ENCODE results near the gene LSM12.
A peak's percentile ranks its signal among the peaks of the same experiment; 100 is the strongest.

The LSM12 gene

DNA sequence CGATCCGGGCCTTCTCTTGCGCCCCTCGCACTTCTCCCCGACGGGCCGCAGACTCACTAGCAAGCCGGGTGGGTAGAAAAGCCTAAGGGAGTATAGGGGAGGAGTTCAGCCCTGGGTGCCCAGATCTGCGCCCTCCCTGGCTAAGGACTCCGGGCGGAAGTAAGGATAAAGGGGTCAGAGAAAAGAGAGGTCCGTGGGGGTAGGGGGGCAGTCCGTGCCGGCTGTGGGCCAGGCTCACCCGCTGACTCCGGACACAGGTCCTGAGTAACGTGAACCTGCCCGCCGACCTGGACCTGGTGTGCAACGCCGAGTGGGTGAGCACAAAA lies 60.2 kb downstream of the LSM12 start:
- TF ChIP-seq, protein P1, sequence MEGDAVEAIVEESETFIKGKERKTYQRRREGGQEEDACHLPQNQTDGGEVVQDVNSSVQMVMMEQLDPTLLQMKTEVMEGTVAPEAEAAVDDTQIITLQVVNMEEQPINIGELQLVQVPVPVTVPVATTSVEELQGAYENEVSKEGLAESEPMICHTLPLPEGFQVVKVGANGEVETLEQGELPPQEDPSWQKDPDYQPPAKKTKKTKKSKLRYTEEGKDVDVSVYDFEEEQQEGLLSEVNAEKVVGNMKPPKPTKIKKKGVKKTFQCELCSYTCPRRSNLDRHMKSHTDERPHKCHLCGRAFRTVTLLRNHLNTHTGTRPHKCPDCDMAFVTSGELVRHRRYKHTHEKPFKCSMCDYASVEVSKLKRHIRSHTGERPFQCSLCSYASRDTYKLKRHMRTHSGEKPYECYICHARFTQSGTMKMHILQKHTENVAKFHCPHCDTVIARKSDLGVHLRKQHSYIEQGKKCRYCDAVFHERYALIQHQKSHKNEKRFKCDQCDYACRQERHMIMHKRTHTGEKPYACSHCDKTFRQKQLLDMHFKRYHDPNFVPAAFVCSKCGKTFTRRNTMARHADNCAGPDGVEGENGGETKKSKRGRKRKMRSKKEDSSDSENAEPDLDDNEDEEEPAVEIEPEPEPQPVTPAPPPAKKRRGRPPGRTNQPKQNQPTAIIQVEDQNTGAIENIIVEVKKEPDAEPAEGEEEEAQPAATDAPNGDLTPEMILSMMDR (IDR thresholded peaks at IDR 0.05; ENCODE audit: insufficient read depth, low read depth, low read length, missing control alignments) = no peak
- peak; percentile 23 for DNase-seq (ENCODE audit: low read depth)

GRCh38 chr17:44005527-44006271 lies 60.8 kb downstream of the LSM12 start:
- H3K4me3 ChIP-seq (ENCODE audit: low read length) = peak overlapping the region; percentile 48
- TF ChIP-seq, protein P1 (IDR thresholded peaks at IDR 0.05; ENCODE audit: insufficient read depth, low read depth, low read length, missing control alignments) = peak; percentile 24
- peak; percentile 72 for DNase-seq (ENCODE audit: low read depth)

More for the DNA sequence above, 60.2 kb downstream of the LSM12 start:
- peak overlapping the region; percentile 48 for H3K4me3 ChIP-seq (ENCODE audit: low read length)

GRCh38 chr17:44004761-44005526 lies 61.5 kb downstream of the LSM12 start:
- peak; percentile 54 for DNase-seq (ENCODE audit: low read depth)
- peak overlapping the region; percentile 48 for H3K4me3 ChIP-seq (ENCODE audit: low read length)
- TF ChIP-seq, protein P1 (IDR thresholded peaks at IDR 0.05; ENCODE audit: insufficient read depth, low read depth, low read length, missing control alignments) = no peak

- peak within 1 kb of the TSS; percentile 48 for H3K4me3 ChIP-seq (ENCODE audit: low read length)
Observed at GRCh38 chr17:44004077-44004760, 62.3 kb downstream of the LSM12 start, which contains the start of gene NAGS. Gene NAGS, plus strand, starts transcription at chr17:44004622. Its CDS starts 42 bp downstream, at chr17:44004664.

GRCh38 chr17:44002141-44002848 lies 64.2 kb downstream of the LSM12 start:
- TF ChIP-seq, protein P1 (IDR thresholded peaks at IDR 0.05; ENCODE audit: insufficient read depth, low read depth, low read length, missing control alignments) = no peak
- H3K4me3 ChIP-seq (ENCODE audit: low read length) = no peak overlapping the region
- DNase-seq (ENCODE audit: low read depth) = peak; percentile 90

More at GRCh38 chr17:44004077-44004760, 62.3 kb downstream of the LSM12 start, which contains the start of gene NAGS:
- DNase-seq (ENCODE audit: low read depth) = peak; percentile 42
- TF ChIP-seq, protein P1 (IDR thresholded peaks at IDR 0.05; ENCODE audit: insufficient read depth, low read depth, low read length, missing control alignments) = no peak

DNA sequence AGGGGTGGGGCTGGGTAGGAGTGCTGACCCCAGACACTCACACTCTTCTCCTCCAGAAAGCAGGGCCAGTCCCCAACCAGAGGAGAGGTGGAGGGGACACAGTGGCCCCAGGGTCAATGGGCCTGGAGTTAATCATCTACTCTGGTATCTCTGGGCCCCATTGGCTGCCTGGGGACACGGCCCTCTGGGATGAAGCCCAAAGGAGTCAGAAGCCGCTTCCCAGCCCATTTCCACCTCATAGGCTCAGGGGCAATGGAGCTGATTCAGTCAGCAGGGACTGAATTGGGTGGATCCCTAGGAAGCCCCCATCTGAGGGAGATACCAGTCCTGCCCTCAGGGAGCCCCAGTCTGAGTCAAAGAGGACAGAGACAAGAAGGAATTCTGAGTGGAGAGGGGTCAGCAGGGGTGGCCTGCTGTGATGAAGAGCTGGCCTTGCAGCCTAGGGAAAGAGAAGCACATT lies 65.0 kb downstream of the LSM12 start:
- H3K4me3 ChIP-seq (ENCODE audit: low read length) = no peak overlapping the region
- DNase-seq (ENCODE audit: low read depth) = no peak
- TF ChIP-seq, protein P1 (IDR thresholded peaks at IDR 0.05; ENCODE audit: insufficient read depth, low read depth, low read length, missing control alignments) = no peak
